SH-SY5Y (cell line): ENCODE data around the gene IL23R.

Source experiments
- GATA2 ChIP-seq: IDR thresholded peaks from 2 replicates; pipeline ENCODE4 v1.6.1; 2011; ENCODE audit warnings: mild to moderate bottlenecking, low read depth, low read length
- GATA3 ChIP-seq: IDR thresholded peaks from 2 replicates; pipeline ENCODE4 v1.6.1; 2011; ENCODE audit warnings: low read depth, mild to moderate bottlenecking, low read length, moderate library complexity

IL23R gene

DNA sequence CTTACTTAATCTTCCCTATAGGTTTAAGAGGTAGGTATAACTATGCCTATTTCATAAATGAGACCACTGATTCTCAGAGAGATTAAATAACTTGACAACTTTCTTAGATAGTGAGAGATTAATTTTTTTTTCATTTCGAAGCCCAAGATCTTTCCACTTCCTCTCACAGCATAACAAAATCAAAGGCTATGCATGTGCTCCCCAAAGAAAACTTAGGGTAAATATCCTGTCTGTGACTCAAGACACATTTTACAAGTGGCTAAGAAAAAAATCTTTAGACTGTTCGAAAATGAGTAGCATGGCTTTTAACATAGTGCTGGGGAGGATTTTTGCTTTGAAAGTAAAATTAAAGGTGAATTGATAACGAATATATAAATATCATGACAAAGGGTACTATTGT is 23.3 kb upstream of the IL23R start:
- no peak for TF ChIP-seq GATA2
- TF ChIP-seq GATA3: no peak

DNA sequence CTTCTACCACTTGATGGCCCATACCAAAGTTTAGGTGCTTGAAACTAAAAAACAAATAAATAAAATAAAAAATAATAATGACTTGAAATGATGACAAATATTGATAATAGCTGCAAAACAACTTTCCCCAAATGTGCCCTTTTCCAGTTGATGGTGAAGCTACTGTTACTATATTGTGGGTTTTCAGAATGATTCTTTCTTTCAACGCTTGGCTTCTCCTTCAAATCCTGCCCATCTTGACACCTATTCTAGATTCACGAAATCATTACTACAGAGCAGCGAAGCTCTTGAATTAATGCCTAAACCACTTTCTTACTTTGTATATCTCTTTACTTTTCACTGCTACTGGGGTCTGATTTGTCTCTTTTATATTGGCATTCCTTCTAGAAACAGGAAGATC is 22.3 kb upstream of the IL23R start:
- TF ChIP-seq GATA2 (no peak), GATA3 (no peak)

DNA sequence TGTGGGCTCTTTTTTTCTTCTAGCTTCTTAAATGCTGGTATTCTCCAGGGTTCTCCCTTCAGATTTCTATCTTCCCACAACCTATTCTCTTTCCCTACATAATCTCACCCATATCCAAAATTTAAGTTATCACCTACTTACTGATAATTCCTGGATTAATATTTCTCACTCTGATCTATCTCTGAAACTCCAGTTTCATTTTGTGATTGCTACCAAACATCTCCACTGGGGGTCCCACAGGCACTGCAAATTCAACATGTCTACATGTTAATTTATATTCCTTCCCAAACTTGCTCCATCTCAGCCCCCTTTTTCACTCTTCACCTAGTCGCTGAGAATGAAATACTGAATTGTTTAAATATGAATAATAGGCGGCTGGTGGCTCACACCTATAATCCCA is 21.6 kb upstream of the IL23R start:
- TF ChIP-seq GATA3 (no peak), GATA2 (no peak)

DNA sequence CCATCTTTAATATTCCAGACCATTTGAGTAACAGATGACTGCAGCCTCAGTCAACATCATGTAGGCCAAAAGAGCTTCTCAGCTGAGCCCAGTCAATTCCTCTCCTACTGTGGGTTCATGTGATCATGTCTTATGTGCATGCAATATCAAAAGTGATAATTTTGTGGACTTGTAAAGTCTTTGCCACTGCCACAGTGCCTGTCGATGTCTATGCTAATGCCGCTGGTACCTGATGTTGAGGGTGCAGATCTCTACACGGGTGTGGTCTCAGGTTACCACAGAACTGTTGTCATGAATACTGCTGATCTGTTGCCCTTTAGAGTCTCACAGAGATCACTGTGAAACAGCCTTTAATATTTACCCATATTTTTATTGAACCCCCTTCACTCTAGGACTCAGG is 20.2 kb upstream of the IL23R start:
- TF ChIP-seq GATA2 (no peak), GATA3 (no peak)

DNA sequence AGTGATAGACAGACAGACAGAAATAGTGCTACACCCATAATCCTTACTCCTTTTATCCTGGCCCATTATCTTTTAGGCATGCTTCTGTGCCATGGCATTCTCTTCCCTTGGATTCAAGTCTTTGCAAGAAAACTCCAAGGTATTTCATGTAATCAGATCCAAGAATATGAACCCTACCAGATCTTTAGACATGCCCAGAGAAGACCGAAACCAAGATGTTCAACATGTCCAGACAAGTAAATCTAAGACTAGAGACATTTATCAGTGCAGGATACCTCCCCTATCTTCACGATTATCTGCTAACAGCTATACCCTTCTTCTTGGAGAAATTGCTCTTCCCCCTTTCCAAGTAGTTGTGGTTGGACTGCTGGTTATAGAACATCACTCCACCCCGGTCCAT is 19.7 kb upstream of the IL23R start:
- TF ChIP-seq GATA2 (no peak), GATA3 (no peak)

DNA sequence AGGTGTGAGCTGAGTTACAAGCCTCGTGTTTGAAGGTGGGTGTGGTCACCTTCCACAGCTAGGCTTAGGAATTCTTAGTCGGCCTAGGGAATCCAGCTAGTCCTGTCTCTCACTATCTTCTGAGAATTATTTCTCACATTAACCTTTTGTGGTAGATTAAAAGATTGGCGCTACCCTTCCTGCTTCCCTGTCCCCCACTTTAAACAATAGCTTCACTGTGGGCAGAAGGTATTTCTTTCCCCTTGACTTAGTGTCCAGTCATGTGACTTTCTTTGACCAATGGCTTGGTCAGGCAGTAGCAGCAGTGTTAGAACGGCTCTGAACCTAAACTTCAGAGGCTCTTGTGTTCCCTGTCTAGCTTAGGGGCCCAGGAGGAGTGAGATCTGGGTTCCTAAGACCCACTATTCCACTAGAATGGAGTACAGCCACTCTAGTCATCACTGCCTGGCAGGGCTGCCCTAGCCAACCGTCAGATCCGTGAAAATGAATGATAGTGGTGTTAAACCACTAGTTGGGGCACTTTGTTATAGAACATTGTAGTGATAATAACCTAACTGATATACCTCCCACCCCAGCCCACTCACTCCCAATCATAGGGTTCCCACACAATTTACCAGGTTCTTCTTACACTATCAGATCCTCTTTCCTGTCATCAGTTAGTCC is 17.6 kb upstream of the IL23R start:
- no peak for TF ChIP-seq GATA3
- TF ChIP-seq GATA2: no peak

DNA sequence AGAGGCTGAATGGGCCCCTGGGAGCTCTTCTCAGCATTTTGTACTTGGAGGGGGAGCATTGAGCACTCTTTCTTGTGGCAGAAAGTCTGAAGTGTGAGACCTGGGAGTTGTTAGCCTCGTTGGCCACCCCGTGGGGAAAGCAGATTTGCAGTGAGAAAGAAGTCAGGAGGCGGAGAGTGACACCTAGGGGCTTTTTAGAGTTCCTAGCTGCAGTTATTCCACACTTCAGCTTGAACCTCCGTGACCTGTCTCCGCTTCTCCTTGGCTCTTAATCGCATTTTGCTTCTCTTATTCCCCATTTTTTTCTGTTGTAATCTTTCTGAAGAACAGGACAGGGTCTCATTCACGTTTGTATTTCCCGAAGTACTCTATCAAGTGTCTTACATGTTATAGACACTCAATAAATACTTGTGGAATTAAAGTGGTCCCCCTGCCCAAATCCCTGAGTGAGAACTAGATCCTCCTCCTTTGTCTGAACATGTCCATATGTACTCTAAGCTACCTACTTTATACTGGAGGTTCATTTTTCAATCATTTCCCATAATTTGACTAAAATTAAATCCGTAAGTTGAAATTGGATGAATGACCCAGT is 17.0 kb upstream of the IL23R start:
- TF ChIP-seq GATA3 (no peak), GATA2 (no peak)

DNA sequence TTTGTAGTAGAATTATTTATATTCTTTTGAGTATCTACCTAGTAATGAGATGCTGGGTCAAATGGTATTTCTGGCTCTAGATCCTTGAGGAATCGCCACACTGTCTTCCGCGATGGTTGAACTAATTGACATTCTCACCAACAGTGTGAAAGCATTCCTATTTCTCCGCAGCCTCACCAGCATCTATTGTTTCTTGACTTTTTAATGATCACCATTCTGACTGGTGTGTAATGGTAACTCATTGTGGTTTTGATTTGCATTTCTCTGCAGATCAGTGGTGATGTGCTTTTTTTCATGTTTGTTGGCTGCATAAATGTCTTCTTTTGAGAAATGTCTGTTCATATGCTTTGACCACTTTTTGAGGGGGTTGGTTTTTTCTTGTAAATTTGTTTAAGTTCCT is 15.3 kb upstream of the IL23R start:
- TF ChIP-seq GATA3 (no peak), GATA2 (no peak)

DNA sequence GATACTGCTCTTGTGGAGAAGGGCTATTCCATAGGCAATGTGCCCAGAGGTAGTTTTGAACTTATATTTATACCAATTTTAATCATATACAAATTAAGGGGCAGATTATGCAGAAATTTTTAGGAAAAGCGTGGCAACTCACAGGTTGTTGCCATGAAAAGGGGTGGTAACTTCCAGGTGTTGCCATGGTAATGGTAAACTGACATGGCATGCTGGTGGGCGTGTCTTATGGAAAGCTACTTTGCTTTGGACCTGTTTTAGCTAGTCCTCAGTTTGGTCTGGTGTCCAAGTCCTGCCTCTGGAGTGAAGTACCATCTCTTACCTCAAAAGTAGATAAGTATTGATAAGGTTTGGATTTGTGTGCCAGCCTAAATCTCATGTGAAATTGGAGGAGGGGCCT is 7.9 kb upstream of the IL23R start:
- no peak for TF ChIP-seq GATA2
- TF ChIP-seq GATA3: no peak

DNA sequence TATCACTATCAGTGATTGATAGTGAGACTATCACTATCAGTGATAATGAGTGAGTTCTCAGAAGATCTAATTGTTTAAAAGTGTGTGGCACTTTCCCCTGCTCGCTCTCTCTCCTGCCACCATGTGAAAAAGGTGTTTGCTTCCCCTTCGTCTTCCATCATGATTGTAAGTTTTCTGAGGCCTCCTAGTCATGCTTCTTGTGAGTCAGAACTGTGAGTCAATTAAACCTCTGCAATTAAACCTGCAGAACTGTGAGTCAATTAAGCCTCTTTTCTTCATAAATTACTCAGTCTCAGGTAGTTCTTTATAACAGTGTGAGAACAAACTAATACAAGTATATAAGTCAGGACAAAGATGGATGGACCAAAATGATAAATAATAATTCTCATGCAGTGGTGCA is 7.0 kb upstream of the IL23R start:
- no peak for TF ChIP-seq GATA3
- TF ChIP-seq GATA2: no peak

DNA sequence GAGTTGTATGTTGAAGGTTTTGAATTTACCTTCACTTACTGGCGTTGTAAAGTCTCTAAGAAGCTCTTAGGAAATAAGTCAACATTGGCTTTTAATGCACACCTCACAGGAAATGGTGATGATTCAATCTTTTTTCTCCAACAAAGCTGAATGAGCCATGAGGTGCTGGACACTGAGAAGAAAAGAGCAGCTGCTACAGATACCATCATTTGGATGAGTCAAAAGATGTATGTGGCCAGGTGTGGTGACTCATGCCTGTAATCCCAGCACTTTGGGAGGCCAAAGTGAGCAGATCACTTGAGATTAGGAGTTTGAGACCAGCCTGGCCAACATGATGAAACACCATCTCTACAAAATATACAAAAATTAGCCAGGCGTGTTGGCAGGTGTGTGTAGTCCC is 3.3 kb upstream of the IL23R start:
- TF ChIP-seq GATA2: no peak
- TF ChIP-seq GATA3: no peak

DNA sequence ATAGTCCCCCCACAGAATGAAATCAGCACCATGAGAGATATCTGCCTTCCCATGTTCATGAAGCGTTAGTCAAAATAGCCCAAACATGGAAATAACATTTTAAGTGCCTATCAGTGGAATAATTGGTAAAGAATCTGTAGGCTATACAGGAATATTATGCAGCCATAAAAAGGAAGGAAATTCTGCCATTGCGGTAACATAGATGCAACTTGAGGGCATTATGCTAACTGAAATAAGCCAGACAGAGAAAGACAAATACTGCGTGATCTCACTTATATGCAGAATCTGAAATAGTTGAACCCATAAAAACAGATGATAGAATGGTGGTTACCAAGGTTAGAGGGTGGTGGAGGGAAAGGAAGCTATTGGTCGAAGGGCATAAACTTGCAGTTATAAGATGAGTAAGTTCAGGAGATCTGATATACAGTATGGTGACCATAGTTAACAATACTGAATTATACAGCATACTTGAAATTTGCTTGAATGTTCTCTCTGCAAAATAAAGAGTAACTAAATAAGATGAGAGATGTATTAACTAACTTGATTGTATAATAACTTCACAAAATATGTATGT is 699 bp upstream of the IL23R start:
- TF ChIP-seq GATA3: no peak
- no peak for TF ChIP-seq GATA2

DNA sequence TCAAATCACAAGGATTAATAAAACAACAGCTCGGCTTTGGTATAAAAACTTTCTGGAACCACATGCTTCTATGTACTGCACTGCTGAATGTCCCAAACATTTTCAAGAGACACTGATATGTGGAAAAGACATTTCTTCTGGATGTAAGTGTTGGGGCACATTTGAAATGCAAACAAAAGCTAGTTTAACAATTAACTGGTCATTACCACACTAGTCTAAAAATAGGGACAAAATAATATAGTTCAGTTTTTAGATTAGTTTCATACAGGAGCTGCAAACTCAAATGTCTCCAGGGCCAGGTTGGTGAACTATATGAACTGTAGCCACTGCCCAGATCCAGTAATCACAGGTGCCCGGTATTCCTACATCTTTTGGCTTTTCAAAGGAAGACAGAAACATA is 3.2 kb downstream of the IL23R start:
- TF ChIP-seq GATA3 (no peak), GATA2 (no peak)

DNA sequence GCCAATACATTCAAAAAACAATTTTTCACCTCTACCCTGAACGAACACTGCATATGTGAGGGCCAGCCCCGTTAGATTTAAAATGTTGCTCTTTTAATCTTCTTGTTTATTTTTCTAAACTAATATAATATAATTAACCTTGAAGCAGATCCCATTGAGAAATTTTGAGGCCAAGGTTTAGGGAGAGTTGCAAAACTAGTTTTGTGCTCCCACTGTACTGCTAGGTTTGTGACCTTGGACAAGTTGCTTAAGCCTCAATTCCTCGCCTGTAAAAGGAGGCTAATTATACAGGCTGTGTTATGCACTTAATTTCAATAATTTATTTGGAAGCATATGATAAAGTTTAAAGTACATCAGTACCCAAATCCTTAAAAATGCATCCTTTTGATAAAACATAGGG is 3.7 kb downstream of the IL23R start:
- TF ChIP-seq GATA3 (no peak), GATA2 (no peak)

DNA sequence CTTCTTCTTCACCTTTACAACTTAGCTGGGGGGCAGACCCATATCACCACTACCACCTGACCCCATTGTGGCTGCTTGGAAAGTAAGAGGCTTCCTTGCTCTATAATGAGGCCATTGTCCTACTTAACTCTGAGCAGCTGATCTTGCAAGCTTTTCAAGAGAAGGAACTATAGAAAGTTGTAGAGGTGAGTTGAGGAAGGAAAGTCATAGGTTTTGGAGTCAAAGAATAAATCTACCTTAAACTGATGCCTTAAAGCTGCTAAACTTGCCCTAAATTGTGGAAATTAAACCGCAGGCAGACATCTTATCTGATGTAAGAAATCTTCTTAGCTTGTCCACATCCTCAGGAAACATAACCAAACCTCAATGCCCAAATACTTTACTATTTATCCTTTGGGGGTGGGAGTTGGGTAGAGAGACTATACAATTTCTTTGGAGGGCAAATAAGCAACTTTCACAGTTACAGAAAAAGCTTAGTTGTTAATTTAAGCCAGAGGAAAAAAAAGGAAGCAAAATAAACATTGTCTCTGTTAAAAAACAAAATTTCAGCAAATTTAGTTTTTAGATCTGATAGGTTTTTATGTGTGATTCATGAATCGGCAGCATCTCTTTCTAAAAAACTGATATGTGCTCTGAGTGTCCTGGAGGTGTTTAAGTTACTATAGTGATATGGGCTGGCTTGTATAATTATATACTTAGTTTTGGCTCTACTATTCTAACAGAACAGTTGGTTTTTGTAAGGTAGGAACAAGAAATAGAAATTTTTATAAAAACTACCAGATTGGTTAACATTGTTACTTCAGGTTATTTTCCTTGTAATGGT is 4.7 kb downstream of the IL23R start:
- TF ChIP-seq GATA2 (no peak), GATA3 (no peak)

DNA sequence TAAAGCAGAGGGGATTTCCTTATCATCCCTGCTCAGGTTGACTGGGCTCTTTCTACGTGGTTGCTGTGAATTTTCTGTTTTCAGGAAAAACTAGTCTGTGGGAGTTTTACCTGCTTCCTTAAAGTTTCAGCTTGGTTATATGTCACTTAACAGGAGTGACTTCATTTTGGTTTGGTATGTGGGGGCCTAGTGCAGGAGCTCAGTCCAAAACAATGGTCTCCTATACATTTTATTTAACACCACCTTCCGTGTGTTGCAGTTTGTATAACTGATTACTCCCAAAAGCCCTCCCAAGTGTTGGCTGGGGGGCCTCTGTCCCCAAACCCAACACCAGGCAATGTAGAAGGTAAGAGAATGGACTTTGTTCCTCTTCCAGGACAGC is 5.3 kb downstream of the IL23R start:
- TF ChIP-seq GATA2: no peak
- no peak for TF ChIP-seq GATA3
